ENCODE data around the gene SLC48A1.

DNA sequence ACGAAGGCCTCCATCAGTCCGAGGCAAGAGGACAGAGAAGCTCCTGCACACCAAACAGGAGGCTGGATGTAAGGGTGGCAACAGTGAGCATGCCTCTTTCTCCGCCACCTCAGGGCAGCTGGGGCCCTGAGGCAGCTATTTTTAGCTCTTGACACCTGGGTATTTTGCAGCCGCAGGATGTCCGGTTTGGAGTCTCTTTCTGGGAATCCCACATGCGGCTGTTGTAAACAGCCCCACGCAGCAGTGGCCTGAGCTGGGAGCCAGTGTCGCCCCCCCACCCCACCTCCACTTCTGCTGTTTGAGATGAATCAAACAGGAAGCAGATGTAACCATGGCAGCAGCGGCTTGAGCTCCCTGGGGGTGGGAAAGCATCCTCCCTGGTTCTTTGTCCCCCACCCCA, 35.0 kb downstream of the SLC48A1 start:
- TF ChIP-seq, protein P1, sequence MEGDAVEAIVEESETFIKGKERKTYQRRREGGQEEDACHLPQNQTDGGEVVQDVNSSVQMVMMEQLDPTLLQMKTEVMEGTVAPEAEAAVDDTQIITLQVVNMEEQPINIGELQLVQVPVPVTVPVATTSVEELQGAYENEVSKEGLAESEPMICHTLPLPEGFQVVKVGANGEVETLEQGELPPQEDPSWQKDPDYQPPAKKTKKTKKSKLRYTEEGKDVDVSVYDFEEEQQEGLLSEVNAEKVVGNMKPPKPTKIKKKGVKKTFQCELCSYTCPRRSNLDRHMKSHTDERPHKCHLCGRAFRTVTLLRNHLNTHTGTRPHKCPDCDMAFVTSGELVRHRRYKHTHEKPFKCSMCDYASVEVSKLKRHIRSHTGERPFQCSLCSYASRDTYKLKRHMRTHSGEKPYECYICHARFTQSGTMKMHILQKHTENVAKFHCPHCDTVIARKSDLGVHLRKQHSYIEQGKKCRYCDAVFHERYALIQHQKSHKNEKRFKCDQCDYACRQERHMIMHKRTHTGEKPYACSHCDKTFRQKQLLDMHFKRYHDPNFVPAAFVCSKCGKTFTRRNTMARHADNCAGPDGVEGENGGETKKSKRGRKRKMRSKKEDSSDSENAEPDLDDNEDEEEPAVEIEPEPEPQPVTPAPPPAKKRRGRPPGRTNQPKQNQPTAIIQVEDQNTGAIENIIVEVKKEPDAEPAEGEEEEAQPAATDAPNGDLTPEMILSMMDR (IDR thresholded peaks at IDR 0.05): no peak
- TF ChIP-seq POLR2A (IDR thresholded peaks at IDR 0.05): no peak
- TF ChIP-seq EP300 (IDR thresholded peaks at IDR 0.05; ENCODE audit: low read depth): peak; percentile 64
- TF ChIP-seq POLR2AphosphoS5 (IDR thresholded peaks at IDR 0.05): peak; percentile 18 to 29 (median 27)
